ENCODE data around the gene FCRL6.

FCRL6 gene

DNA sequence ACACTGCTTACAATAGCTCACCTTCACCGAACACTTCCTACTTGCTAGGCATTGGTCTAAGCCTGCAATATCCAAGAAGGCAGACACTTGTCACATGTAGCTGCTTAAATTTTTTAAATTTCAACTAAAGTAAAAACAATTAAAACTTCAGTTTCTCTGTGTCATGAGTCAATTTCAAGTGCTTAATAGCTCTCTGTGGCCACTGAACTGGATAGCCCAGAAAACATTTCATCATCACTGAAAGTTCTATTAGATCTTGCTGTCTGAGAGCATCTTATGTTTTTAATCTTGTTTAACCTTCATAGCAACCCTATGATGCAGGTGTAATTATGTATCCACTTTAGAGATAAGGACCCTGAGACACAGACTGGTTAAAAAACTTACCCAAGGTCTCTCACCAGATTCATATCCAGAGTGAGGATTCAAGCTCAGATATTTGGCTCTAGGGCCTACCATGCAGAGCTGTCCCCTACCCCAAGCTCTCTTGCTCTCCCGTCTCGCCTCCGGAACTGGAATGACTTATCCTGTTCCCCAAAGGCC, 2.6 kb upstream of the FCRL6 start:
- DNase-seq (ENCODE audit: low spot score), result no peak

DNA sequence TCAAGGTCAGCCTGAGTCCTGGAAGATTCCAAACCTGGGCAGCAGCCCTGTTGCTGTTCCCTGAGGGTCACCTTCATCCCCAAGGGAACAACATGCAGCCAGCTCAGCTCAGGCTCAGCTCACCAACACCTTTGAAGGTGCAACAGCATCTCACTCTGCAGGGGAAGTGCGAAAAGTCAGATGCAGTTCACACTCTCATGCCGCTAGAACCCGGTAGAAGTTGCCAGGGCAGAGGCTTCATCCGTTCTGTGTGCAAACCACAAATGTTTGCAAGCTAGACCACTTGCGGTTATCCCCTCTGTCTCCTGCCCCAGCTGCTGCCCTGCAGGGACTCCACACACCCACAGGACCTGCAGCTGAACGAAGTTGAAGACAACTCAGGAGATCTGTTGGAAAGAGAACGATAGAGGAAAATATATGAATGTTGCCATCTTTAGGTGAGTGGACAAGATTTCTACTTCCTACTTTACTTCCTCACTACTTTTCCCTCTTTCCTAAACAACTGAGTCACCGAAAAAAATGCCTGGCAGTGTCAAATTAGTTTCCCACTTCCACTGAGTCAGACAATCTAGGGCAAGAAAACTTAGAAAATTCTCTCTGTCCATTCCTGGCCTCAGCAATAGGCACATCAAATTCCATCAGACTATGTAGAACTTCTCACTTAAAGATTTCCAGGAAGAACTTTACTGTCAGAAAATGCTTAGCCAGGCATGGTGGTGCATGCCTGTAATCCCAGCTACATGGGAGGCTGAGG, 1.8 kb upstream of the FCRL6 start:
- DNase-seq (ENCODE audit: low spot score), result no peak

- no peak for DNase-seq (ENCODE audit: low spot score)
Measured at GRCh38 chr1:159803956-159804689, 2.0 kb downstream of the FCRL6 start.

DNA sequence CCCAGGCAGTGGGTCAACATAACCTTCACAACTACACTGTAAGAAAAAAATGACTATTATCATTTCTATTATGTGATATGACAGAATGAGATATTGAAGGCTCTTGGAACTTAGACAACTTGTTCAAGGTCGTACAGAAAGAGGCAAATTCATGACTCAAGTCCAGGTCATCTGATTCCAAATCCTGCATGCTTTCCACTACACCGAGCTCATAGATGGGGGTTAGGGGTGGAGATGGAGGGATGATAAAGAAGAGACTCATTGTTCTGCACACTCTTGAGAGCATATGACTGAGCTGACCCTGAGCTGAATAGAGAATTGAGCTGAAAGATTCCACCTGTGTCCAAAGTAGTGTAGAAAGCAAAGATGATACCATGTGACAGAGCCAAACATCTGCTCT, 2.8 kb downstream of the FCRL6 start:
- DNase-seq (ENCODE audit: low spot score), result no peak

- no peak for DNase-seq (ENCODE audit: low spot score)
Measured at GRCh38 chr1:159815926-159816325, 13.8 kb downstream of the FCRL6 start.

- no peak for DNase-seq (ENCODE audit: low spot score)
Measured at GRCh38 chr1:159817276-159818041, 15.3 kb downstream of the FCRL6 start.

GRCh38 chr1:159821171-159821867, 19.2 kb downstream of the FCRL6 start:
- DNase-seq (ENCODE audit: low spot score), result no peak

- no peak for DNase-seq (ENCODE audit: low spot score)
Measured at GRCh38 chr1:159823406-159823805, 21.2 kb downstream of the FCRL6 start.

- DNase-seq (ENCODE audit: low spot score), result no peak
Measured at GRCh38 chr1:159825564-159825963, 23.4 kb downstream of the FCRL6 start.

DNA sequence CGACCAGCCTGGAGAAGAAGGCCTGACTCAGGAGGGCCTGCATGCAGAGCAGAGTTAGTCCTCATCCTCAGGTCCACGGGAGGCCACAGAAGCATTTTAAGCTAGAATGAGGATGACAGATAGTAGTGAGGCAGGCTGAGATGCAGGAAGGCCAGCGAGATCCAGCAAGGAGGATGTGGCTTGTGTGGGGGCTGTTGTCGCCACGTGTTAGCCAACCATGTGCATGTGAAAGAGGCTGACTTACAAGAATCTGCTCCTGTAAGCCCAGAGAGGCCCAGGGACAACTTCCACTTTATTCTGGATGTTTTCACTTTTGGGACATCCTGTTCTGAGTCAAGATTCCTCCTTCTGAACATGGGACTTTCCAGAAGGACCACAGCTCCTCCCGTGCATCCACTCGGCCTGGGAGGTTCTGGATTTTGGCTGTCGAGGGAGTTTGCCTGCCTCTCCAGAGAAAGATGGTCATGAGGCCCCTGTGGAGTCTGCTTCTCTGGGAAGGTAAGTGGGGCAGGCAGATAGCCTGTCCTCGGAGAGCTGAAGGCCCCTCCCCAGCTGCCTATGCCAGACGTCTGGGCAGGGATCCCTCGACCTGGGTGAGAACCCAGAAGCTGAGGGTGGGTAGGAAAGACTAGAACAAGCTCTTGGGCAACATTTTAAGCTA, 24.4 kb downstream of the FCRL6 start, which contains the start of gene SLAMF8:
Gene SLAMF8, plus strand, starts transcription at position 433 of the 661 bp plus-strand sequence. Its CDS starts 26 bp downstream, at position 459.
- DNase-seq (ENCODE audit: low spot score), result peak; percentile 36

GRCh38 chr1:159827102-159827490, 24.9 kb downstream of the FCRL6 start:
- DNase-seq (ENCODE audit: low spot score), result no peak

DNA sequence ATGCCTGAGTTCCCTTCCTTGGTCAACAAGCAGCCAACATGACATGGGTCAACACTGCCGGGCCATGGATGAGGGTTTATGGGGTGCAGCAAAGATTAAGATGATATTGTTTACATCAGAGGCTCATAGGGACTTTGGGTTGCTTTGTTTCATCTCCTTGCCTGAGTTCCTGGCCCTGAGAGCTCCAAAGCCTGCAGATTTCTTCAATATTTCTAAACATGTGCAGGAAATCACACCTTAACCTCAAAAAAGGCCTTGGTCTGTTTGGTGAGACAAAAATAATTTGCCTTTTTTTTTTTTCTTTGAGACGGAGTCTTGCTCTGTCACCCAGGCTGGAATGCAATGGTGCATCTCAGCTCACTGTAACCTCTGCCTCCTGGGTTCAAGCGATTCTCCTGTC, 25.4 kb downstream of the FCRL6 start:
- no peak for DNase-seq (ENCODE audit: low spot score)

DNA sequence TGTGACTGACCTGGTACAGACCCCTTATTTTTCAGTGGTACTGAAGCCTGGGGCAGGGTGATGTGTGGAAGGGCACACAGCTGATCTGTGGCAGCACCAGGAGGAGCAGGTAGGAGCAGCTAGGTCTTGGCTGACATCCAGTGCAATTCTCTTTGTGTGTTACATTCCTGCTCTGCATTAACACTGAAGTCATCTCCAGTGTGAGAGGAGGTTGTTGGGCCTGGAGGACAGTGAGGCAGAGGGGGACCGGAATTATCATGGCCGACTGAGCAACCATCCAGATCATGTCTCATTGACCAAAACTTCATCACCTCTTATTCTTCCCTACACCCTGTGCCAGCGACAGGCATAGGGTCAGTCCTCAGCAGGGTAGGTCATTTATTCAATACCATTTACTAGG, 26.0 kb downstream of the FCRL6 start:
- no peak for DNase-seq (ENCODE audit: low spot score)

DNA sequence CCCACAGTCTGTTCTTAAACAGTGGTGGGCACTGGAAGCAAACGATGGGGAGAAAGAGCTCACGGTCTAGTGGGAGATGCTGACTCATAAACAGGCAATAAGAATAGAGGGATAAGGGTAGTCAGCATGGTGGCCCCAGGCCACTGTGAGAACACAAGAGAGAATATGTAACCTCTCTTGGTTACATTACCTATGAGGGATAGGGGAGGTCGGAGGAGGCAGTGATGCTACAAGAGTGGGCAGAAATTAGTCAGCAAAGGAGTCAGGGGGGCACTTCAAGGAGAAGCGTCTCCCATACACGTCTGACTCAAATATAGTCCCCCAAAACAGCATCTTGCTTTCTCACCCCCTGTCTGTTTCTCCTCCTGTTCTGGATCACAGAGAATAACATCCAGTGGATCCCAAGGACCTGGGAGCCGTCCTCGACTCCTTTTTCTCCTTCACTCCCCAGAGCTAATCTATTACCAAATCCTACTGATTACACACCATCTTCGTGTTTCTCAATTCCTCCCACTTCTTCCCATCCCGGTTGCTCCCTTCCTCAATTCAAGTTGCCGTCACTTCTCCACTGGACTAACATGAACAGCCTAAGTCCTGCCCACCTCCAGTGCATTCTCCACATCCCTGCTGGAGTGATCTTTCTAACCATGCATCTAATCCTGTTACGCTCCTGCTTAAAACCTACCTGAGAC, 26.6 kb downstream of the FCRL6 start:
- no peak for DNase-seq (ENCODE audit: low spot score)

DNA sequence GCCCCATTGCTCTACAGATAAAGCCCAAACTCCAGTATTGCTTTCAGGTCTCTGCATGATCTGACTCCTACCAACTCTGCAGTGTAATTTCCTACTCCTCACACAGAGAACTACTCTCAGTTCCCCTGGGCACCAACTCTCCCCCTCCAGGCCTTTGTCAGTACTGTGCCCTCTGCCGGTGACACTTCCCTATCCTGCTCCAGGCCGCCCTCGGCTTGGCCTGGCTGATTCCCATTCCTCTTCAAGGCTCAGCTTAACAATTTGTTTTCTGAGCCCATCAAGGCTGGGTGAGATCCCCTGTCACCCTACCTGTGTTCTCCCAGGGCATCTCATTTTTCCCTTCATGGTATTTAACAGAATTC, 27.1 kb downstream of the FCRL6 start:
- DNase-seq (ENCODE audit: low spot score), result peak; percentile 51

GRCh38 chr1:159829822-159830465, 27.8 kb downstream of the FCRL6 start:
- DNase-seq (ENCODE audit: low spot score), result no peak

GRCh38 chr1:159830722-159831121, 28.6 kb downstream of the FCRL6 start:
- DNase-seq (ENCODE audit: low spot score), result no peak

DNA sequence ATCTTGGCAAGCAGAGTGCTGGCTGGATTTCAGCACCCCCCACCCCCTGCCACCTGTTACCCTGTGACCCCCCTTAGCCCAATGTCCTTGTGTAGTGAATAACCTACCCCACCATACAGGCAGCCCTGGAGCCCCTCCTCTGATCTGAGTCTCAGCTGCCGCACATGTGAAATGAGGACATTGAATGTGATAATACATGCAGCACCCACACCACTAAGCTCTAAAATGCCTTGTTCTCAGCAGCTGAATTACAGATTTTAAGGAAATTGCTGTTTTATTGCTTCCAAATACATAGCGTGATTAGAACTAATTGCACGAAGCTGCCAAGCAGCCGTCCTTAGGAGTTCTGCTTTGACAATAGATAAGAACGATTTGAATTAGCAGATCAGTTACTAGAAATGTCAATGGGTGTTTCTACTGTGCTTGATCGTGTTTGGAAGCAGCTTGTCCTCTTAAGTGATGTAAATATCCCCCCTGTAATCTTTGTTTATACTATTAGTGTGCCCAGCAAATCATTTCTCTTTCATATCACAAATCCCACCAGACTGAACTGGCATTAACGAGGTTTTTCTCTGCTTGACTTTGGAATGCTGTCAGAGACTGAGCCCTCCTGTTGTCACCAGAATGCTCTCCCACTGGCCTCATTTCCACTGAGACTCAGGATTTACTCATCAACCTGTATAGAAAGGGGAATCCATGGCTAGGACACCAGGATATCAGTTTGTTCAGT, 29.4 kb downstream of the FCRL6 start:
- no peak for DNase-seq (ENCODE audit: low spot score)

DNA sequence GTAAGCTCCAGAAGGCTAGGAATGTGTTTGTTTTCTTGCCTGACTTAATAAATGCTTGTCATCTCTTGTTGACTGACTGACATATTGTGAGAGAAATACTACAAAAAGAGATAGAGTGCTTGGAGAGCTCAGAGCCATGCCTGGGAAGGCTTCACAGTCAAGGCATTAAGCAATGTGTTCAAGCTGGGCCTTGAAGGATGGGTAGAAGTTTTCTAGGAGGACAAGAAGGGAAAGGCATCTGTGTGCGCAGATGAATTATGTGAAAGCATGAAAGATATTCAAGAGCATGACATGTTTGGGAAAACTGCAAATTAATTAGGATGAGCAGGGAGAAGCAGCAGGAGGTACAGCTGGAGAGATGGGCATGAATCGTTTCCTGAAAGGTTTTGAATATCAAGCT, 30.1 kb downstream of the FCRL6 start:
- no peak for DNase-seq (ENCODE audit: low spot score)

DNA sequence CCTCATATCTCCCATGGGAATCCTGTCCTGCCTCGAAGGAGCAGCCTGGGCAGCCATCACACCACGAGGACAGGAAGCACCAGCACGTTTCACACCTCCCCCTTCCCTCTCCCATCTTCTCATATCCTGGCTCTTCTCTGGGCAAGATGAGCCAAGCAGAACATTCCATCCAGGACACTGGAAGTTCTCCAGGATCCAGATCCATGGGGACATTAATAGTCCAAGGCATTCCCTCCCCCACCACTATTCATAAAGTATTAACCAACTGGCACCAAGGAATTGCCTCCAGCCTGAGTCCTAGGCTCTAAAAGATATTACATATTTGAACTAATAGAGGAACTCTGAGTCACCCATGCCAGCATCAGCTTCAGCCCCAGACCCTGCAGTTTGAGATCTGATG, 33.2 kb downstream of the FCRL6 start:
- no peak for DNase-seq (ENCODE audit: low spot score)

Measured in globus pallidus (tissue), 1 donor.